SK-N-SH treated with all-trans-retinoic acid at 6 μM for 48 hours (cell line): ENCODE data around the gene ADAM33.

Source experiments
- ARNTL ChIP-seq: fragments of 450-650 bp; formaldehyde crosslinking; IDR thresholded peaks from 2 replicates; pipeline ENCODE4 v1.5.0; 2020; ENCODE audit warnings: low read depth, mild to moderate bottlenecking, moderate library complexity, borderline replicate concordance
- RARB ChIP-seq: fragments of 250-450 bp; sonication (Bioruptor Pico); IDR thresholded peaks from 2 replicates; pipeline ENCODE4 v1.8.0; 2021; ENCODE audit warnings: mild to moderate bottlenecking, moderate library complexity
- TOX ChIP-seq: fragments of 250-450 bp; sonication (Bioruptor Pico); IDR thresholded peaks from 2 replicates; pipeline ENCODE4 v1.8.0; 2021; ENCODE audit warnings: mild to moderate bottlenecking, moderate library complexity, borderline replicate concordance
- TF ChIP-seq, protein P1 (sequence below): fragments of 250-450 bp; sonication (Bioruptor Pico); IDR thresholded peaks from 2 replicates; pipeline ENCODE4 v1.5.1; 2021; ENCODE audit warnings: mild to moderate bottlenecking, moderate library complexity
- TF ChIP-seq, protein P2 (sequence below): fragments of 250-450 bp; sonication (Bioruptor Pico); IDR thresholded peaks from 2 replicates; pipeline ENCODE4 v1.8.0; 2020; ENCODE audit warnings: mild to moderate bottlenecking, moderate library complexity, borderline replicate concordance

DNA sequence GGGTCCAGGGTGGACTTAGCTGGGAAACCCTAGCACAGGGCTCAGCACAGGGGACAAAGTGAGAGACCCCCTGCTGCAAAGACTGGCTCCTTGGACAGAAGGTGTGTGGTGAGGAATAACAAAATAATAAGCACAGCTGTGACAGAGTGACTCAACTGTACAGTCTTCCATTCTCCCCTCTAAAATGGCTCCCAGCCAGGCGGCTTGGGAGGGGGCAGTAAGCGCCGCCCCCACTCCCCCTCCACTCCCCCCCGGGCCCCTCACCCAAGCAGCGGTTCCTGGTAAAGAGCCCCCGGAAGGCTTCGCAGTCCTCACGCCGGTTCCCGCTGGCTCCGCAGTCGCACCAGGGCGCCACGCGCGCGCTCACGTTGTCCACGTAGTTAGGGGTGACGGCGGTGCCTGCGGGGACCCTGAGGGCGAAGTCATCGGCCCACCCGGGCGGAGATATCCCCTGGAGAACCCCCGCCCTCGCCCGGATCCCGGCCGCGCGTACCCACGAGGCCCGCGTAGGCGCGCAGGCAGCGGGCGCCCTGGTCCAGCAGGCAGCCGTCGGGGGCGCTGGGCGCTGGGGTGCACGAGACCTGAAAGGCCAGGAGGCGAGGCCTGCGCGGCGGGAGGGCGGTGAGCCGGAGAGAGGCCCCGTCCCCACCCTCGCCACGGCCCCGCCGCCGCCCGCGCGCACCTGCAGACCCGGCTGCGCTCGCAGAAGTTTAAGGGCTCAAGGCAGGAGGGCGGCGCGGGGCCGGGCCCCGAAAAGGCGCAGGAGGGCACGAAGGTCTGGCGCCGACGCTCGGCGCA, 21.3 kb downstream of the ADAM33 start:
- TF ChIP-seq ARNTL (no peak), RARB (CRISPR knock-in tag) (no peak), TOX (no peak)
- TF ChIP-seq, protein P1, sequence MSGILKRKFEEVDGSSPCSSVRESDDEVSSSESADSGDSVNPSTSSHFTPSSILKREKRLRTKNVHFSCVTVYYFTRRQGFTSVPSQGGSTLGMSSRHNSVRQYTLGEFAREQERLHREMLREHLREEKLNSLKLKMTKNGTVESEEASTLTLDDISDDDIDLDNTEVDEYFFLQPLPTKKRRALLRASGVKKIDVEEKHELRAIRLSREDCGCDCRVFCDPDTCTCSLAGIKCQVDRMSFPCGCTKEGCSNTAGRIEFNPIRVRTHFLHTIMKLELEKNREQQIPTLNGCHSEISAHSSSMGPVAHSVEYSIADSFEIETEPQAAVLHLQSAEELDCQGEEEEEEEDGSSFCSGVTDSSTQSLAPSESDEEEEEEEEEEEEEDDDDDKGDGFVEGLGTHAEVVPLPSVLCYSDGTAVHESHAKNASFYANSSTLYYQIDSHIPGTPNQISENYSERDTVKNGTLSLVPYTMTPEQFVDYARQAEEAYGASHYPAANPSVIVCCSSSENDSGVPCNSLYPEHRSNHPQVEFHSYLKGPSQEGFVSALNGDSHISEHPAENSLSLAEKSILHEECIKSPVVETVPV (CRISPR knock-in tag) = no peak
- TF ChIP-seq, protein P2, sequence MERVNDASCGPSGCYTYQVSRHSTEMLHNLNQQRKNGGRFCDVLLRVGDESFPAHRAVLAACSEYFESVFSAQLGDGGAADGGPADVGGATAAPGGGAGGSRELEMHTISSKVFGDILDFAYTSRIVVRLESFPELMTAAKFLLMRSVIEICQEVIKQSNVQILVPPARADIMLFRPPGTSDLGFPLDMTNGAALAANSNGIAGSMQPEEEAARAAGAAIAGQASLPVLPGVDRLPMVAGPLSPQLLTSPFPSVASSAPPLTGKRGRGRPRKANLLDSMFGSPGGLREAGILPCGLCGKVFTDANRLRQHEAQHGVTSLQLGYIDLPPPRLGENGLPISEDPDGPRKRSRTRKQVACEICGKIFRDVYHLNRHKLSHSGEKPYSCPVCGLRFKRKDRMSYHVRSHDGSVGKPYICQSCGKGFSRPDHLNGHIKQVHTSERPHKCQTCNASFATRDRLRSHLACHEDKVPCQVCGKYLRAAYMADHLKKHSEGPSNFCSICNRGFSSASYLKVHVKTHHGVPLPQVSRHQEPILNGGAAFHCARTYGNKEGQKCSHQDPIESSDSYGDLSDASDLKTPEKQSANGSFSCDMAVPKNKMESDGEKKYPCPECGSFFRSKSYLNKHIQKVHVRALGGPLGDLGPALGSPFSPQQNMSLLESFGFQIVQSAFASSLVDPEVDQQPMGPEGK (CRISPR knock-in tag) = no peak
